ENCODE measurements around the gene CENPX.

- TF ChIP-seq, protein P1, sequence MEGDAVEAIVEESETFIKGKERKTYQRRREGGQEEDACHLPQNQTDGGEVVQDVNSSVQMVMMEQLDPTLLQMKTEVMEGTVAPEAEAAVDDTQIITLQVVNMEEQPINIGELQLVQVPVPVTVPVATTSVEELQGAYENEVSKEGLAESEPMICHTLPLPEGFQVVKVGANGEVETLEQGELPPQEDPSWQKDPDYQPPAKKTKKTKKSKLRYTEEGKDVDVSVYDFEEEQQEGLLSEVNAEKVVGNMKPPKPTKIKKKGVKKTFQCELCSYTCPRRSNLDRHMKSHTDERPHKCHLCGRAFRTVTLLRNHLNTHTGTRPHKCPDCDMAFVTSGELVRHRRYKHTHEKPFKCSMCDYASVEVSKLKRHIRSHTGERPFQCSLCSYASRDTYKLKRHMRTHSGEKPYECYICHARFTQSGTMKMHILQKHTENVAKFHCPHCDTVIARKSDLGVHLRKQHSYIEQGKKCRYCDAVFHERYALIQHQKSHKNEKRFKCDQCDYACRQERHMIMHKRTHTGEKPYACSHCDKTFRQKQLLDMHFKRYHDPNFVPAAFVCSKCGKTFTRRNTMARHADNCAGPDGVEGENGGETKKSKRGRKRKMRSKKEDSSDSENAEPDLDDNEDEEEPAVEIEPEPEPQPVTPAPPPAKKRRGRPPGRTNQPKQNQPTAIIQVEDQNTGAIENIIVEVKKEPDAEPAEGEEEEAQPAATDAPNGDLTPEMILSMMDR (IDR thresholded peaks at IDR 0.05 in 8 of 11, conservative IDR thresholded peaks at IDR 0.05 in 3 of 11), result no peak
- no peak for TF ChIP-seq POLR2AphosphoS5 (IDR thresholded peaks at IDR 0.05)
These were observed 7.7 kb downstream of the CENPX start for GRCh38 chr17:82014971-82015310.
